ENCODE measurements around the gene AOPEP.

AOPEP gene

DNA sequence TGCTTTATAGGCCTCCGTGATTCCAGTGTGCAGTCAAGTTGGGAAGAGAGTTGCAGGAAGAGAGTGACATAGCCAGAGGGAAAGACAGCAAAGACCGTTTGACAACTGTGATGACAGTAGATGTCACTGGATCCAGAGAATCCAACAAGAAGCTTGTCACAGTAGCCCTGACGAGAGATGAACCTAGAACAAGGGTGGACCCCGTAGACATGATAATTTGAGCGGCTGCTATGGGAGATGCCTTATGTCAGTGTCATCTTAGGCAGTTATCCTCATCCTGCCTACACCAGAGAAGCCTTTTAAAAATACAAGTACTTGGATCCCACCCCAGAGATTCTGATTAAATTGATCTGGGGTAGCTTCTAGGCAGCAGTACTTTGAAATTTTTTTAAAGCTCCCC, 125.4 kb downstream of the AOPEP start:
- no peak for DNase-seq

GRCh38 chr9:94852373-94852772, 125.9 kb downstream of the AOPEP start:
- DNase-seq: no peak

GRCh38 chr9:94853887-94854286, 127.4 kb downstream of the AOPEP start:
- DNase-seq: no peak

GRCh38 chr9:94855903-94856302, 129.4 kb downstream of the AOPEP start:
- DNase-seq: no peak

GRCh38 chr9:94857791-94858190, 131.3 kb downstream of the AOPEP start:
- DNase-seq: no peak

GRCh38 chr9:94859226-94859625, 132.7 kb downstream of the AOPEP start:
- no peak for DNase-seq

- no peak for DNase-seq
Measured at GRCh38 chr9:94859891-94860290, 133.4 kb downstream of the AOPEP start.

DNA sequence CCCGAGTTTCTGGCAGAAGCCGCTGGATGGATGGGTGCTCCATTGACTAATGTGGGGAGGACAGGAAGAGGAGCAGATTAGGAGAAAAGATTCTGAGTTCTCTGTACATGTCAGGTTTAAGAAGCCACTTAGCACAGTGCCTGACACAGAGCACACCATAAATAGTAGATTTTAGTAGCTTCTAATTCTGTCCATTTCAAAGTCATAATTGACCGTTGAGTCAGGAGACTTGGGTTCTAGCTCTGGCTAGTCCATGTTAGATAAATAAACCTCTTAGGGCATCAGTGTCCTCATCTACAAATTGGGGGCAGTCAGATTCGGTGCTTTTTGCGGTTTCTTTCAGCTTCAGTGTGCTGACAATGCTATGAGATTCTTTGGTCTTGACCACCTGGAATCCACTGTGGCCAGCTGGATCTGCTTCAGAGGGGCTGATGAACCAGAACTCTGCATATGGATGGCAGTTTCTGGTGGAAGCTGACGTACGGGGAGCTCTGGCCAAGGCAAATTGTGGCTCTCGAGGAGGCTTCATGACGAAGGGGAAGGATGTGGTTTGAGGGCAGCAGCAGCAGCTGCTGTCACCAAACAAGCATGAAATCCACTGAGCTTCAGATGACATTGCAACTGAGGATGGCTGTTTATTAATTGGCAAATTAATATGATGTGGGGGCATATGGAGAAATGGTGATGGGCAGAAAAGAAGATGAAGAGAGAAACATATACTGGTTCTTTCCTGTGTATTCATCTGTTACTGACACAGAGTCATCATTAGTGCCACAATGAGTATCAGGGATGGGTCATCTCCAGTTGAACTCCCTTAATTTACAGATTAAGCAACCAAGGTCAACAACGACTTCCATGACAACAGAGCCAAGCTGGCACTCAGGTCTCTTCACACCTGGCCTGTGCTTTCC, 134.4 kb downstream of the AOPEP start:
- DNase-seq: no peak

DNA sequence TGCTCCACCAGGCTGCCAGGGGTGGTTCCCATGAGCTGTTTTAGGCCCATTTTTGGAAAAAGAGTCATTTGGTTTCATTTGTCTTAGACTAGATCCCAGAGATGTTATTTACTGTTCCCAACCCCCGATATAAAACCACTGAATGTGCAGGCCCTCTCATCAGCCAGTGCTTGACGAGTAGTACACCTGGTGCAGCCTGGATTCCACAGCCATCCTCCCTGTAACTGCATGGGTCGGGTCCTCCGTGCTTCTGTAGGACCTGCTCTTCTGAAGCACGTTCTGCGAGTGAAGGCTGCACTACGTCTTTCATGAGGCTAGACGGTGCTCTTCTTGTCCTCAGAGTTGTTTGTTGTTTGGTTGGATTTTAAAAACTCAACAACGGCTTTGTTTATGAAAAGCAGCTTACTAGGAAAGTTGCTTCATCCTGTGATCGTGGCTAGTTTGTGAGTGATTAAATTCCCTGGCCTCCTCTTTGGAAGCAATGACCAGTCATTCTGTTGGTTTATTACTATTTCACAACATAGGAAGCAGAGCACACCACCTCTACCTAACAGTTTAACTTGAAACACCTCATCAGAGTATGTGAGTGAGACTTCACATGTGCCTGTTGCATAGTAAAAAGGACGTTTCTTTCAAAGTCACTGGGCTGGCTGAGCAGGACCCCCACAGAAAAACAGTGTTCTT, 135.2 kb downstream of the AOPEP start:
- no peak for DNase-seq

DNA sequence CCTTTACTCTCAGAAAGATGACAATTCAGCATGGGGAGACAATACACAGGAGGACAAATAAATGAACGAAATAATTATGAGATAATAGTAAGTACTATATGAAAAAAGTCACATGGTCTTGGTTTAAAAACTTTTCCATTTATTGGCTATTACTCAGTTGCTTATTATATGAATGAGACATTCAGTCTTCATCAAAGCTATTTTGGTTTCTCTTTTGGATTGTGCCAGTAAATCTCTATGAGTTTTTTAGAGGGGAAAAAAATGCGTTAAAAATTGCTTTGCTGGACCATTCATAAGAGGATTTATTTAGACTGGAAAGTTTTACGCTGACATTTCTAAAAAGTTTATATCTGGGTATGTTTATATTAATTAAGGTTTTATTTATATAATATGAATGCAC, 137.7 kb downstream of the AOPEP start:
- no peak for DNase-seq

DNA sequence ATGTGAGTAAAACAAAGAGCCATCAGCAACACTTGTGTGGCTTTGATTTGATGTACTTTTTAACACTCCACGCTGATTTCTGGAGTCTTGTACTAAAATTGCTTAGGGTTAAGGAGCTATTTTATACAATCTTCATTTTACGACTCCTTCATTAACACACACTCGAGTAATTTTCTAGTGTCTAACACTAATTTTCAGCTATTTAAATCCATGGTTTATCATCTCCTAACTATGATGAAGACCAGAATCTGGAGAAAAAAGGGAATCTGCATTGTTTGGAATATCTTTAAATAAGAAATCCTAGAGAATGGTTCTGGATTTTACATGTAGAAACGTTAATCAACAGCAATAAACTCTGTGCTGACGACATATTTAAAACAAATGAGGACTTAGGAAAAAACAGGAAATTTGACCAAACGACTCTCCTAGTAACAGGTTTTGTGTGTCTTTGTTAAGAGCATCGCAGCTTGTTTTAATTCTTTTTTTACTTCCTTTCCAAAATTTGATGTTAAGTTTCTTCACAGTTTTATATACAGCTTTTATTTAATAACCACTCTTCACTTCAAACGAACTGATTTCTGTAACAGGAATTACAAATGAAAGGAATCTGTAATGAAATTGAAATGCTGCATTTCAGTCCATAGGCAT, 138.5 kb downstream of the AOPEP start:
- no peak for DNase-seq

DNA sequence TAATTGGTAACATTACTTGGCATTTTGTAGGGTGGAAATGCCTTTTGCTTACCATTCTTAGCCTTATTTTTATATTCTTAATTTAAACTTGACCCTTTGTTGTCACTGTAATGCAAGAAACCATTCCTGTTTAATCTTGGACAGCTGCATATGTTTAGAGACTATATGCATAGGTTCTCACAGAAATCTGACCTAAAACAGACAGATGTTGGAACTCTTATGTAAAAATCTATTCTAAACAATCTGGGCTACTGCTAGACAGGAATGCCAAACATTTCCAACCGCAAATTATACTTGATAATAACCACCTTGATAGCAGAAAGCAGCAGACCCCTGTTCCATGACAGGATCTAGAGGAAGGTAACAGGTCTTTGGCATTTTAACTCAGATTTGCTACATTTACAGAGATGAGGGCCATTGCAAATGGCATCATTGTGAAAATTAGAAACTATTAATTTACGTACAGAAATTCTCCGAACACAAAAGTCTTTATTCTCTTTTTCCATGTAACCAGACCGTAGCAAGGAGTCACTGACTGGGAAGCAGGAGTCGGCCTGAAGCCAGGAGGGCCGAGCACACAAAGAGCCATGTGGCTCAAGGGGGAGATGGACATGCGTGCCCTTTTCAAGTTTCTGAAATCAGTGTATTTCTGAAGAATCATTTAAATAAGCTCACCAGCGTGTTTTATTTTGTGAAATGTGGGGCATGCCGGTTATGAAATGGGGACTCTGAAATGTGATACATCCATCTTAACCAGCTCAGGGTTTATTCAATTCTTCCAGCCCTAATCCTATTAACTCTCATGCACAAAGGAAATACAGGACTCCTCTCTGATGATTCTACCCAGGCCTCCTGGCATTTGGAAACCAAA, 139.3 kb downstream of the AOPEP start:
- DNase-seq: no peak

DNA sequence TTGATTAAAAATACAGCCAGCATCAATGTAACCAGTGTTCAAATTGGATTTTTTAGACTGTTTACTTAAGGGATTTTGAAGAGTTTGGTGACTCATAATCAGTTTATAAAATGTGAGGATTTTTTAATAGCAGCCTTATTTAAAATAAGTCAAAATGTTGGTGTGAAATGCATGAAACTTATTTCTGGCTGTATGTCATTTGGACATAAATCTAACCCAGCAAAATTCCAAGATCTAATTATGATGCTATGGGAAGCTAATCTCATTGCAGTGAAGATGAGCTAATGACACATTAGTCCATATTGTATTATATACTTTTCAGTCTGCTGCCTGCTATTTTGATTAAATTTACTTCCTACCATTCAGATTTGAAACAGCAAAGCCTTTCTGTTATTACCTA, 140.3 kb downstream of the AOPEP start:
- DNase-seq: no peak

DNA sequence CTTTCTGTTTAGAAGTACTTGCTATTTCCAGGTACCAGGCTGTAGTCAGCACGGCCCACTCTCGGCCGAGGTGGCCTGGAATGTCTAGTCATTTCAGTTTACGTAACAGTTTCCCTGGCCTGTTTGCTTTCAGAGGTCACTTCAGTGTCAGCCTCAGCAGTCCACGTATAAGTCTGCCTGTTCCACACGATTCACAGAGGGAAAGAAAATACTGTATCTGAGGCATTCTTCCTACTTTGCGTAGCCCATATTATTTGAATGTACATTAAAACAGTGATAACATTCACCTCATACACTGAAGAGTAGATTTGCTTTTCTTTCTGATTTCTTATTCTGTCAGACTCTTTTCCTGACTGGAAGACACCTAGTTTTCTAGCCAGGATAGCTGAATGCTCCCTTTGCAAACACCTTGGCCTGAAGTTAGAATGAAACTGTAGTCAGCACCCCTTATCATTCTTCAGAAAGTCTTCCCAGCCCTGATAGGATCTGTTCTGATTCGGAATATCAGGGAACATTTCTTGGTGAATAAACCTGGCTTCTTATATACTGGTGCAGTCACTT, 140.9 kb downstream of the AOPEP start:
- DNase-seq: no peak

DNA sequence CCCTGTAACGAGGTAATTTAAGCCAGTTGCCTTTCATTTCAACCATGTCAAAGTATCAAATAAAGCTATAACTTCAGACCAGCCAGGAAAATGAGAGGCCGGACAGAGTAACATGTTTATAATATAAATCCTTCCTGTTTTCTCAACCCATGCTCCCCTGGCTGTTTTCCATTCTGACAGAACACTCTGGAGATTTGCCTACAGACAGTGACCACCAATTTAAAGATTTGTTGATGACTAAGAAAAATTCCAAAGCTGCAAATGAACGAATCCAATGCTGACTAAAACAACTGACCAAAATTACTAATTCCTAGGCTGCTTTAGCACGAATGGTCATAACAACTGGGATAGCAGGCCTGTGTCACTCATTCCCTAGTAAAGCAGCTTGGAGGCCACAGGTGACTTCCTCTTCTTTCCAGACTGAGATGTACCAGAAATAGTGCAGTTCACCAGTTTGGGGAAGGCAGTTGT, 141.4 kb downstream of the AOPEP start:
- DNase-seq: no peak

- no peak for DNase-seq
Measured at GRCh38 chr9:94868464-94868863, 142.0 kb downstream of the AOPEP start.

DNA sequence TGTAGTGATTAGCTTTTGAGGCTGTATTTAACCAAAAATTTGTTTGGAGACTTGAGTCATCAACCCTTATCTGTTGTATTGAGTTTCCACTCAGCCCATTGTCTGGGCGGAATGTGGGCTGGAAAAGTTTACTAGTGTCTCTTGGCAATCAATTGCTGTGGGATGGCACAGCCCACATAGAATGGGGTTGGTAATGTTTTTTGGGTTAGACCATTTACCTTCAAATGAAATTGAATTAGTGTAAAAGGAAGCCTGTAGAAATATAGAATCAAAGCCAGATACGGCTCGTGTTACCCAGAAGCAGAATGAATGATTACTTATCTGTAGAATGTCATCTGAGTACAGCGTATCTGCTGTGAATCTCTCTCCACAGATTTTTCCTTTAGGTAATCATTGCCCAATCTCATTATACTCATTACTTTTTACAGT, 142.9 kb downstream of the AOPEP start:
- DNase-seq: no peak

DNA sequence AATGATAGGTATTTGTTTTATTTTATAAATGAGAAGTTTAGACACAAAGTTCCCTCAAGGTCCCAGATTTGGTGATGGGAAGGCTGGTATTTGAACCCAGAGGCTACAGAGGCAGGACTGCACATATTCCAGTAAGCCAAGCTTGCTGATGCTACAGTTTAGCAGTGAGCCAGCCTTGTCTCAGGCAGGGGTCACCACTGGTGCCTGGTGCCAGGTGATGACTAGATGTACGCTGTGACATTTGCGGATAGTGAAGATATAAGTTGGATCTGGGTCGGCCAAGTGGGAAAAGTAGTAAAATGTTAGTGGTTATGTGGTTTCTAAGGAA, 143.9 kb downstream of the AOPEP start:
- DNase-seq: no peak

- no peak for DNase-seq
Measured at GRCh38 chr9:94870793-94871558, 144.5 kb downstream of the AOPEP start.

DNA sequence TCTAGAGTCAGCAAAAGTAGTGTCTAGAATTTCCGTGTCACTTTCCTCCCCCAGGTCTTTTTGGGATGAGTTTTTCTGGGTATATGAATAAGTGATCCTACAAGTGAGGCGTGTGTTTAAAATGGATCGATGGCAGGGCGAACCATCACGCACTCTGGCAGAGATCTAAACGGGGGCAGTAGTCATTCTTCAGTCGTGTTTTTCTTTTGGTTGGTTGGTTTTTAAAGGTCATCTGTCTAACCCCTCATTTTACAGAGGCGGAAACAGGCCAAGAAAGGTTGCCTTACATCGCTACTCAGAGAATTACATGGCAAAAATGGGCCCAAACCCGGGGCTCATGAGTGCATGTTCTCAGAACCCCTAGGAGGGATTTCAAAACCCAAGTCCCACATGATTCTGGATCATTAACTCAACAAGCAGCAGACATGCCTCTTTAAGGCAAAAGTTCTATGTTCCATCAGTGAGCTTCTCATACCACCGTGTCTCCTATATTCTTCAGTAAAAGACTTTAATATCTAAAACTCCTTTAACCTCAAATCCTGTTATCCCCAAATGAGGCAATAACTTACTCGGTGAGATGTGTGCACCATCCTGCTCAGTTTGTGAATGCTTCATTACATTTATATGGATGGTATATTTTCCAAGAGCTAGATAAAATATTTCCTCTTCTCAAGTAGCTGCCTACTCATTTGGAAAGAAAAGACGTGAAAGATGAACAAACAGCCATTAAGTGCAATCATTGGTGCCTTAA, 145.8 kb downstream of the AOPEP start:
- no peak for DNase-seq
